NCI-H524 treated with DMSO at 0.1 percent for 48 hours (cell line): Measurements from ENCODE around the gene EML6.
A peak's percentile ranks its signal among the peaks of the same experiment; 100 is the strongest.
"Not testable (repeated sequence)": the region's sequence is repeated elsewhere in the genome, so short reads cannot be mapped to it uniquely, and the experiment has no call there.

Experiments
- DNase-seq: peaks from one replicate; lab custom pipeline; 2025; lab: John Stamatoyannopoulos, UW

Gene EML6

DNA sequence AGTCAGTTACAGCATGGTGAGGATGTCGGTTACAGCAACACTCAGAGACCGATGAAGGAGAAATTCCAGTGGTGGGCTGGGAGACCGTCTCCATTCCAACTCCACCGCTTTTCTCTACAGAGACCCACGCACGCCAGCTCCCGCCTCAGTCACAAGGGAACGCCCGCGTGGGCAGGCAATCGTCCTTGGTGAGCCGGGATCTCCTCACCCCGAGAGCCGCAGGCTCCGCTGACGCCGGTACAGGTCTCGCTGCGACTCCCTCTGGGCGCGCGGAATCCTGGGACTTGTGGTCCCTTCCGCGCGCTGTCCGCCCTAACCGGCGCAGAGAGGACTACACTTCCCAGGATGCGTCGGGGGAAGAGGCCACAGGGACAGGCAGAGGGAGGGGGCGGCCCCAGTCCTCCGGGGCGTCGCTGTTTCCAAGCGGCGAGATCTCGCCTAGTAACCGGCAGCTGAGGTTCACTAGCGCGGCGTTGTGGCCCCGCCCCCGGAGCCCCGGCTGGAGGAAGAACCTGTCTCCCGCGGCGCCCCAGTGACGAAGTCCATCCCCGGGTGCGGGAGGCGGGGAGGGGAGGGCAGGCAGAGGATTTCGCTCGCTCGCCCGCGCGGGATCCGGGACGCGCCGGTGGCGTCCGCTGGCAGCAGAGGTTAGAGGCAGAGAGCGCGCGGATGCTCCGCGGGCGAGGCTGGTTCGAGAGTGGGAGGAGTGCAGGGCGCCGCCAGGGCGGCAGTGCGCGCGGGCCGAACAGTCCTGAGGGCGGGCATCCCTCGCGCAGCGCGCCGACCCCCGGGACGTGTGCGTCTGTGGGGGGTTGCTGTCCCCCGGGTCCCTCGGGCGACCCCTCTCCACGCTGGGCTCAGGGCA lies at the start of gene EML6:
Gene EML6, plus strand, starts transcription at position 532 of the 865 bp plus-strand sequence. CDS start 1,400 bp downstream, outside the sequence.
- DNase-seq: peak; percentile 89

DNA sequence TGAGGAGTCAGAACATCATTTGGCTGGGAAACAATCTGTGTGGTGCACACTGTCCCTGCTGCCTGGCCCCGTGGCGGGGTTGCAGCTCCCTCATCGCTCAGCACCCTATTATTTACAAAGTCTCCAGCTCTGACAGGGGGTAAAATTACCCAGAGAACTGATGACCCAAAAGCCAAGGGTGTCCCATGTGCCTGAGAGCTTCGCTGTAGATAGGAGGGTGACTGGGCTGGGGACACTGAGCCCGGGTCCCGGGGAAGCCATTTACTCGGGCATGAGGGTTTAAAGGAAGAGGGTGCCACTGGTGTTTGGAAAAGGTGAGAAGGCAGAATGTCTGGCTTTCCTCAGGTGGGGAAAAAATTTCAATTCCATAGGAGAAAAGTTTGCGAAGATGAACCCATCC lies 48.2 kb upstream of the EML6 start:
- no peak for DNase-seq

DNA sequence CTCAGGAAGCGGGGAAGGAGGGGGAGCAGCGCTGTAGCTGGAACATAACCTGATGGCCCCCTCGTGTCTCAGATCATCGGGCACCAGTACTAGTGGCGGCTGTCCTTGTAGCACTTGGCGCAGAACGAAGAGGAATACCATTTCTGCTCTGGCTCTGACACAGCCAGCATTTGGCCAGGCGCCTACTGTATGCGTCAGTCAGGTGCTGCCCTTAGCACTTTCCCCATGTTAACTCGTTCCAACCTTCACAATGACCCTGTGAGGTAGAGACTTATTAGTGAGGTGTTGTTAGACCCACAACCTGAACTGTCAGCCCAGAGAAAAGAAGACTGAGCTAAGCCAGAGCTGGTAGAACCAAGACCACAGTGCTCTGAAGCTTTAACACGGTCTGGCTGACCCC lies 47.7 kb upstream of the EML6 start:
- DNase-seq: no peak

DNA sequence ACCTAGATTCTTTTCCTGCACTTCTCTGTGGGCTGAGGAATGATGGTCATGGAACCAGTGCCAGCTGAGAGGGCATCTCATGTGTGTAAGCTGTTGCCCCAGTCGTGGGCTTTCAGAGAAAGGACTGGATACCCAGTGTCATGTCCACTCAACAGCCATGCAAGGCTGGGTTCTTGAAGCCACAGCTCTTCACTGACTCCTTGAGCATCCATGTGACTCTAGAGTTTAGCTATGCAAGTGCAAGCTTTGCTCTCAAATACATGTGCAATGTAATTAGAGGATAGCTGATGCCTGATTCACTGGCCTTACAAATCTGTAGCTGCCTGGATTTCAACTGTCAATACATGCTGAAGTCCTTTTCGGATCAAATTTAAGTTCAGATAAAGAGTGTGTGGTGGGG lies 46.8 kb upstream of the EML6 start:
- no peak for DNase-seq

DNA sequence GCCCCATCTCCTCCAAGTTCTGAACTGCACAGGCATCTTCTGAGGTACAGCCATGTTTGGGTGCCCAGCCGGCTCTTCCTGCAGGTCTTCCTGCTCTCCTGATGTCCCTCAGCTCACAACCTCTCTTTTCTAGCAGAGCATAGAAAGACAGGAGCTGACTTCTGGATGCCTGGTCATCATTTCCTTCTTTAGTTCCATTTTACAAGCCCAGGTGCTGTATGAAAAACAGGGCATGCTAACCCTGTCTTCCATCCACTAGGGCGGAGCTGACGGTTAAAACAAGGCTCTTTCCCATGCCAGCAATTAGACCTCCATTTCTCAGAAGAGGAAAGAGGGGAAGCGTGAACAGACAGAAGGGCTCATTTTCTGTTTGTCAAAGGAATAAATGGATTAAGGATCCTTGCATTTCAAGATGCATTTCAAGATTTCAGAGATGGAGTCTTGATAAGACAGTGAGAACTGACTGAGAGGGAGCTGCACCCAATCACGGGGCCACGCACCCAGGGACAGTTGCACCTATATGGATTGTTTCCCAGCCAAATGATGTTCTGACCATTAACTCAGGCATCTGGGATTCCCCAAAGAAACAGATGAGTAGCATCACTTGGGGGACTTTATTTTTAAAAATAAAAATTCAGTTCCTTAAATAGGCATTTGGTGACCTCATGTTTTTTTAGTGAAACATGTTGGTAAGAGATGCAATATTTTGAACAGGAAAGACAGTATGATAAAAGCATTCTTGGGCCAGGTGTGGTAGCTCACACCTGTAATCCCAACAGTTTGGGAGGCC lies 45.8 kb upstream of the EML6 start:
- no peak for DNase-seq

DNA sequence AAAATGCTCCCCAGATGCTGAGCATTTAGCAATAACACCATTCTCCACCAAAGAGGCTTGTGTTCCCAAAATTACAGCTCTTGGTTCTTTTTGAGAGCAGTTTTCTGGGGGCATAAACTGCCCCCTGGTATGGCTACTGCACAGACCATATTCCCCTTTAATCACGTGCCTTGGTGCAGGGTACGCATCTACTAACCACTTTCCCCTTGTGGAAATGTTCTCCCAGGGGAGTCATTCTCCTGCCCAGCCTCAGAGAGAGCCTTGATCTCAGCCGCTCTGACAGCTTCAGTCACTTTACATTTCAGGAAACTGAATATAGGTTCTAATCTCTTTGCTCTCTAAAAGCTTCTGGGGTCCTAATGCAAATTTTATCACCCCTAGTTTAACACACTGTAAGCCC lies 44.7 kb upstream of the EML6 start:
- no peak for DNase-seq

DNA sequence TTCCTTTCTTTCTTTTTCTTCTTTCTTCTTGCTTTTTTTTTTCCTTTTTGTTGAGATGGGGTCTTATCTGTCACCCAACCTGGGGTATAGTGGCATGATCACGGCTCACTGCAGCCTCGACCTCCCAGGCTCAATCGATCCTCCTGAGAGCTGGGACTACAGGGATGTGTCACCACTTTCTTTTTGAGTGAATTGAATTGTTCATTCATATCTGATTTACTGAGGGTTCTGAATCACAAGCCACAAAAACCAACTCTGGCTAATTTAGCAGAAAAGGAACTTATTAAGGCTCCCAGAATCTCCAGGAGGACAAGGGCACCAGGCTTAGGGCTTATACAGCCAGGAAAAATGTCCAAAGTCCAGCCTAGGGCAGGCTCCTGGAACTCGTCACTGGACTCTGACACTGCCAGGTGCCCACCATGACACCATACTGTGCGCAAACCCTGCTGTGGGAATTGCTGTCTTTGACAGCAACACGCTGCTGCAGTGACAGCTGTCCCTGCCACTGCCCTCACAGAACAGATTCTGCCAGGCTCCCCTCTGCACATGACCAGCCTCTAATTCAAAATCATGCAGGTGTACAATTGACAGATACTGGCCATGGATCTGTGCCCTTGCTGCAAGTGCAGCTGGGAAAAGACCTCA lies 42.9 kb upstream of the EML6 start:
- no peak for DNase-seq

DNA sequence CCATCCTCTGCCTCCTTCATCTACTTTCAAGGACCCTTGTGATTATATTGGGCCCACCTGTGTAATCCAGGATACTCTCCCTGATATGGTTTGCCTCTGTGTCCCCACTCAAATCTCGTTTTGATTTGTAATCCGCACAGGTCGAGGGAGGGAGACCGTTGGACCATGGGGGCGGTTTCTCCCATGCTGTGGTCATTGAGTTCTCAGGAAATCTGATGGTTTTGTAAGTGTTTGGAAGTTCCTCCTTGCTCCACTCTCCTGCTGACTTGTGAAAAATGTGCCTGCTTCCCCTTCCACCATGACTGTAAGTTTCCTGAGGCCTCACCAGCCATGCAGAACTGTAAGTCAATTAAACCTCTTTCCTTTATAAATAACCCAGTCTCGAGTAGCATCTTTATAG lies 42.0 kb upstream of the EML6 start:
- DNase-seq: no peak

DNA sequence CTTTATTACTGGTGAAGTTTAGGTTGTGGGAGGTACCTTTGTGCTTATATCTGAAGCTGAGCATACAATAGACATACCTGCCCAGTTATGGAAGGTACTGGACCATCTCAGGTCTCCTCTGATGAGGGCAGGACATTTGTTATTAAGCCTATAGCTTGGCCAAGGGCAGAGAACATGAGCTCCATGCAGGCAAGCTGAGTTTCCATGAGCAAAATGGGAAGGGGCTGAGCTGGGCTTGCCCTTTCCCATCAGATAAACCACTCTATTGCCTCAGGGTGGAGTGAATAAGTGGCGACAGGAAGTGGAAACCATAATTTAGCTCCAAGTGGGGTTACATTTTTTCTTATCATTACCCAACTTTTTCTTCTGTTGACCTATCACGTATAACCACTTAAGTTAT lies 39.9 kb upstream of the EML6 start:
- DNase-seq: no peak

DNA sequence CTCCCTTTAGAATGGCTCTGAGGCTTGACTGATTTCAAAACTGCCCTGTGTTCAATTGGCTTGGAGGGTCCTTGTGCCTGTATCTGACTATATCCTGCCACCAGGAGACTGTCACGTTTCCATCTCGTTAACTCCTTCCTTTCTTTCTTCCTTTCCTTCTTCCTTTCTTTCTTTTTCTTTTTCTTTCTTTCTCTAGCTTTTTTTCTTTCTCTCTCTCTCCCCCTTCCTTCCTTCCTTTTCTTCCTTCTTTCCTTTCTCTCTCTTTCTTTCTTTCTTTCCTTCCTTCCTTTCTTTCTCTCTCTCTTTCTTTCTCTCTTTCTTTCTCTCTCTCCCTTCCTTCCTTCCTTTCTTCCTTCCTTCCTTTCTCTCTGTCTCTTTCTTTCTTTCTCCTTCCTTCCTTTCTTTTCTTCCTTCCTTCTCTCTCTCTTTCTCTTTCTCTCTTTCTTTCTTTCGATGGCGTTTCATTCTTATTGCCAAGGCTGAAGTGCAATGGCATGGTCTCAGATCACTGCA lies 38.1 kb upstream of the EML6 start:
- no peak for DNase-seq

DNA sequence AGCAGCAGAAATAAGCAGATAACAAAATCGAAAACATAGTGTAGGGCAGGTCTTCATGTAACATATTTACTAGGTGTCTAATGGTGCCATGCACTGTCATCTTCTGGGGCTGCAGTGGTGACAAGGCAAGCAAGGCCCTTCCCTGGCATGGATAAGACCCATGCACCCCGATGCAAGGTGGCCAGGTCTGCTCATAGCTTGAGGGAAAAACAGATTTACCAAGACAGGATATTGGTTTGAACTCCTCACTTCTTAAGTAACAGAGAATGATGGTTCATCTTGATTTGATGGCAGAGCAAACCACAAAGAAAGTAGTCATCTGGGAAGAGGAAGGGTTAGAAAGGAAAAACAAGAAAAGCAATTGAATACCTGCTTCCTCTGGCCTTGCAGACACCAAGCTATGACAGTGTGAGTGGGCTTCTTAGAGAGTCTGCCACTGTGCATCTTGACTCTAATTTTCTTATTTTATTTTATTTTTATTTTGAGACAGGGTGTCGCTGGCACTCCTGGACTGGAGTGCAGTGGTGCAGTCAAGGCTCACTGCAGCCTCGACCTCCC lies 35.8 kb upstream of the EML6 start:
- DNase-seq: no peak

DNA sequence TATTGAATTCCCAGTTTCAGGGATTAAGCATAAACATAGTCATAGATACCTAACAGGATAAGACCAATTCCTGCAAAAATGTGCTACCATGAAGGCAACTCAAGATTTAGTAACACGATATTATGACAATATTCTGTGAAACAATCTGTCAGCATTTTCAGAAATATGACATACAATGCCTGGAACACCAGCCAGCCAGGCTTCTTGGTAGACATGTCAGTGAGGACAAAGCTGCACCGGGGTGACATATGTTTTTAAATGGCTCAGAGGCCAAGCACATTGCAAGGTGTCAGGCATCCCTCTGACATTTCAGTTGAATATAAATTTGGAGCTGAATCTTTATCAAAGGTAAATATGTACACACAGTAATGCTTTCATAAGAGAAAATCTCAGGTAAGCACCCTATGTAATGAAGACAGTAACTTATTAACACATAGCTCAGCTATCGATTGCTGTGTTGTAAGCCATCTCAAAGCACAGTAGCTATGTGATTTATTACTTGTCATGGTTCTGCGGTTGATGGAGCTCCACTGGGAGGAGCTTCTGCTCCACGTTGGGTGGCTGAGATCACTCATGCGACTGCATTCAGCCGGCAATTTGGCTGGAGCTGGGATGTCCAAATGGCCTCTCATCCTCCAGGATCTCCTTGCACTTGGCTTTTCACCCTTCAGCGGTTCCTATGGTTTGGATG lies 31.9 kb upstream of the EML6 start:
- no peak for DNase-seq

DNA sequence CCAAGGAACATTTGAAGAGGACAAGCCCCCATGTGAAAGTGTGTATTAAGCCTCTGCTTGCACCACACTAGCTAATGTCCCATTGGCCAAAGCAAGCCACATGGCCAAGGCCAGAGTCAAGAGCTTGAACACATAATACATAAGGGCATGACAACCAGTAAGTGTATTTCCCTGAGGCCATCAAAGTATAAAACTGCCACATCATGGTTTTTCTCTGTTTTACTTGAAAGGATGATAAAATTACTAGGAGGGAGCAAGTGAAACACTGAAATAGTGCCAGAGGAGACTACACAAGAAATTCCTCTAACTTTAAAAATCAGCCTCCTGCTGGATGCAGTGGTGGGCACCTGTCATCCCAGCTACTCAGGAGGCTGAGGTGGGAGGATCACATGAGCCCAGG lies 30.9 kb upstream of the EML6 start:
- DNase-seq: no peak

DNA sequence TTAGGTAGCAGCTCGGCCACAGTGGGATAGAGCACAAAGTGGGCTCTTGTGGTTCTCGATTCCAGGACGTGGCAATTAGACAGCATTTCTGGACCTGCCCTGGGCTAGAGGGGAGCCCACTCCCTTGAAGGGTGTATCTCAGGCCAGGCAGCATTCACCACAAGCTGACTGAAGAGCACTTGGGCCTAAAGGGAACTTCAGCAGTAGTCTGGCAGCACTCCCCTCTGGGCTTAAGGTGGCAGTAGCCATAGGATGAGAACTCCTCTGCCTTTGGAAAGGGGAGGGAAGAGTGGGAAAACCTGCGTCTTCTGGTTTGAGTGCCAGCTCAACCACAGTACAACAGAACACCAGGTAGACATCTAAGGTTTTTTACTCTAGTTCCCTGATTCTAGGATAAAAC lies 28.1 kb upstream of the EML6 start:
- DNase-seq: no peak

DNA sequence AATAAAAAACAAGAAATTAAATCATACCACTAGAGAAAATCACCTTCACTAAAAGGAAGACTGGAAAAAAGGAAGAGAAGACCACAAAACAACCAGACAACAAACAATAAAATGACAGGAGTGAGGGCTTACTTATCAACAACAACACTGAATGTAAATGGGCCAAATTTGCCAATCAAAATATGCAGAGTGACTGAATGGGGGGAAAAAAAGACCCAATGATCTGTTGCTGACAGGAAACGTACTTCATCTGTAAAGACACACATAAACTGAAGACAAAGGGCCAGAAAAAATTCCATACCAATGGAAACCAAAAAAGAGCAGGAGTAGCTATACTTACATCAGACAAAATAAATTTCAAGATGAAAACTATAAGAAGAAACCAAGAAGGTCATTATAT lies 25.5 kb upstream of the EML6 start:
- DNase-seq: no peak

DNA sequence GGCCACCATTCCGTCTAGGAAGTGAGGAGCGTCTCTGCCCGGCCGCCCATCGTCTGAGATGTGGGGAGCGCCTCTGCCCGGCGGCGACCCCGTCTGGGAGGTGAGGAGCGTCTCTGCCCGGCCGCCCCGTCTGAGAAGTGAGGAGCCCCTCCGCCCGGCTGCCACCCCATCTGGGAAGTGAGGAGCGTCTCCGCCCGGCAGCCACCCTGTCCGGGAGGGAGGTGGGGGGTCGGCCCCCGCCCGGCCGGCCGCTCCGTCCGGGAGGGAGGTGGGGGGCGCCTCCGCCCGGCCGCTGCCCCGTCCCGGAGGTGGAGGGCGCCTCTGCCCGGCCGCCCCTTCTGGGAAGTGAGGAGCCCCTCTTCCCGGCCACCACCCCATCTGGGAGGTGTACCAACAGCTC lies 24.5 kb upstream of the EML6 start:
- DNase-seq: not testable (repeated sequence)

DNA sequence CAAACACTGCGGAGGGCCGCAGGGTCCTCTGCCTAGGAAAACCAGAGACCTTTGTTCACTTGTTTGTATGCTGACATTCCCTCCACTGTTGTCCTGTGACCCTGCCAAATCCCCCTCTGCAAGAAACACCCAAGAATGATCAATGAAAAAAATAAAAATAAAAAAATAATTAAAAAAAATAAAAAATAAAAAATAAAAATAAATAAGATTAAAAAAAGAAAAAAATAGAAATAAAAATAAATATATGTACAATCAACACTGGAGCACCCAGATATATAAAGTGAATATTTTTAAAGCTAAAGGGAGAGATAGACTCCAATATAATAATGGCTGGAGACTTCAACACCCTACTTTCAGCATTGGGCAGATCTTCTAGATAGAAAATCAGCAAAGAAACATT lies 23.8 kb upstream of the EML6 start:
- DNase-seq: no peak

DNA sequence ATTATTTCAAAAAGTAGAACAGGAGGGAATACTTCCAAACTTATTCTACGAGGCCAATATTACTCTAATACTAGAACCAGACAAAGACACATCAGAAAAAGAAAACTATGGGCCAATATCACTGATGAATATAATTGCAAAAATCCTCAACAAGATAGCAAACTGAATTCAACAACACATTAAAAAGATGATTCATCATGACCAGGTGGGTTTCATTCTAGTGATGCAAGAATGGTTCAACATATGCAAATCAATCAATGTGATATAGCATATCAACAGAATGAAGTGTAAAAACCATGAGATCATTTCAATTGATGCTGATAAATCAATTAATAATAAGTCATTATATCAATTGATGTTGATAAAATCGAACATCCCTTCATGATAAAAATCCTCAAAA lies 22.4 kb upstream of the EML6 start:
- DNase-seq: no peak

DNA sequence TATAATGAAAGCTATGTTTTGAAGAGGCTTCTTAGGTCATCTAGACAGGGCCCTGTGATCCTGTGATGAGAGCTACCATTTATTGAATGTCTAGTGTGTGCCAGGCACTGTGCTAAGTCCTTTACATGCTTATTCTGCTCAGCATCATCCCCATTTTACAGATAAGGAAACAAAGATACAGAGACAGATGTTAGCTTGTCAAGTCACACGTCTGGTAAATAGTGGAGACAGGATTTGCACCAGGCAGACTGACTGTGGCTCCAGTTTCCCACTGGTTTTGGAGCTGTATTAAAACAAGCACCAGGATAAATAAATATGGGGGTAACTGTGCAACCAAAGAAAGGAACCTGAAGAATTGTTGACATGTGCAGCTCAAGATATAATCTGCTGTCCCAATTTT lies 19.2 kb upstream of the EML6 start:
- DNase-seq: no peak

DNA sequence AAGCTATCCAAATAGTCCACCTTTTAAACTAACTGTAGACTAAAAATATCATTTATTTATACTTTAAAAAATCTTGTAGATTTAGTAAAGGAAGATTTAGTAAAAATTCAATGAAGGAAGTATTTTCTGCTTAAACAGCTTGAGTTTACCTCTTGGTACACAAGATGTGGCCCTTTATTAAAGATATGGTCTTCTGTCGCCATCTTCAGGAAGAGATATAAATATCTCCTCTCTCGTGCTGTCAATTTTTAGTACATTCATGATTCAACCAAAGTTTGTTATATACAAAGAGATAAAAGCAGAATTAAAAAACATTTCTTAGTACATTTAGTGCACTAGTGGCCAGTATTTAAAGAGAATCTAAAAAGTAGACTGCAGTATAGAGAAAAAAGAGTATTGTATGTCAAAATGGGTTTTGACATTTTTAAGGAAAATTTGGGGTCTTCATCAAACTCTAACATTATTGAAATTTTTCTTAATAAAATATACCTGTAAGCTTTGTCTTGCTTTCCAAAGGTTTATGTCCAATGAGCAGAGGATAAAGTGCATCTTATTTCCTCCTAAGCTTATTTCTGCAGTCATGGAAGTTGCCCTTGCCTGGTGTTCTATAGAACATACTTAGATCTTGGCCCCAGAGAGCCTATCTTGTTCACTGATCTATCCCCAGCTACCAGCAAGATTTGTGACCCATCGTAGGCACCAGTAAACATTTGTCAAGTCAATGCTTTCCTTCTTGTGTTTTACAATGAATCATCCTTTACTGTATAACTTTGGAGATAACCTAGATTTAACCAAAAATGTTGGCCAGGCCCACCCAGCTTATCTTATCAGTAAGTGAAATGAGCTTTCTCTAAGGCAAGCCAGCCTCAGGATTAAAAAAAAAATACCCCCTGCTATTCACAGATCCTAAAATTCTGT lies 18.5 kb upstream of the EML6 start:
- no peak for DNase-seq

DNA sequence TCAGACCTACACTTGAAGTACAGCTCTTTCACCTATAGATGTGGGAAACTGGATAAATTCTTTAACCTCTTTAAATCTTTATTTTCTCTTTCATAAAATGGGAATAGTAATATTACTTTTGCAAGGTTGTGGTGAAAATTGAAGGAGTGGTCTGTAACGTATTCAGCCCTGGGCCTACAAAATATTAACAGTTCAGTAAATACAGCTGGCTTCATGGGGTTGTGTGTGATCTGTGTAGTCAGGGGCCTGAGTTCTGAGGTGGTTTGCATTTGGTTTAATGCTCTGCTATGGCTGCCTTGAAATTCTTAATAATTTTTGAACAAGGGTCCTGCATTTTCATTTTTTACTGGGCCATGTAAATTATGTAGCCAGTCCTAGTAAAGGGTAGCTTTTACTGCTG lies 16.8 kb upstream of the EML6 start:
- no peak for DNase-seq
